Suprapubic skin (tissue), 4 donors: ENCODE data around the gene LRG1. TPM values are rescaled to one million over a fixed set of nuclear protein-coding genes. Genes with fewer than 3 reads are reported as not detected.

ENCODE experiments used
- DNase-seq, 2 donors: peaks; one replicate each; pipeline ENCODE4 v3.0.0-alpha.2; 2019; ENCODE audit warnings: low spot score in 2 of 2
- H3K27ac ChIP-seq: fragments of 200-600 bp; sonication (generic); one replicate; pipeline ENCODE4 v1.5.1; 2019
- H3K27me3 ChIP-seq: fragments of 200-600 bp; sonication (generic); one replicate; pipeline ENCODE4 v1.5.1; 2019
- H3K36me3 ChIP-seq: fragments of 200-600 bp; sonication (generic); one replicate; pipeline ENCODE4 v1.5.1; 2019
- H3K4me1 ChIP-seq: fragments of 200-600 bp; sonication (generic); one replicate; pipeline ENCODE4 v1.5.1; 2019
- H3K4me3 ChIP-seq: fragments of 200-600 bp; sonication (generic); one replicate; pipeline ENCODE4 v1.5.1; 2019; ENCODE audit warnings: mild to moderate bottlenecking
- H3K9me3 ChIP-seq: fragments of 200-600 bp; sonication (generic); one replicate; pipeline ENCODE4 v1.5.1; 2019
- CTCF ChIP-seq, 2 donors: fragments of 200-600 bp in 1 of 2; fragments of 450-650 bp in 1 of 2; sonication (generic) in 1 of 2; IDR thresholded peaks; one replicate each; pipeline ENCODE4 v1.5.1; 2016 to 2019; ENCODE audit warnings: antibody characterized with exemption in 2 of 2, mild to moderate bottlenecking in 1 of 2, moderate library complexity in 1 of 2
- EP300 ChIP-seq: sonication (generic); formaldehyde crosslinking; IDR thresholded peaks from one replicate; pipeline ENCODE4 v1.6.1; 2017; ENCODE audit warnings: antibody characterized with exemption
- POLR2A ChIP-seq, 2 donors: fragments of 450-650 bp; IDR thresholded peaks; one replicate each; pipeline ENCODE4 v1.6.1; 2017; ENCODE audit warnings: antibody characterized with exemption in 2 of 2, mild to moderate bottlenecking in 2 of 2, moderate library complexity in 2 of 2
- POLR2AphosphoS5 ChIP-seq, 3 donors: sonication (generic); formaldehyde crosslinking; IDR thresholded peaks; one replicate each; pipeline ENCODE4 v1.6.1; 2017; ENCODE audit warnings: antibody characterized with exemption in 3 of 3
- whole genome bisulfite sequencing: methylation state at CpG from one replicate; pipeline ENCODE4 v1.1.5; 2018; 5-methylcytosine and 5-hydroxymethylcytosine counted together
- total RNA-seq, 4 donors: library from RNA; depleted of rRNA; stranded (reverse); fragments of >200 nt; gene quantifications; one replicate each; pipeline ENCODE4 v1.1.0, GENCODE V29; 2016

The LRG1 gene
- total RNA-seq, 4 donors from 2014 or later = 4.5 to 8.0 (median 6.3) TPM

GRCh38 chr19:4577020-4577782, 37.4 kb upstream of the LRG1 start:
- TF ChIP-seq EP300 = no peak
- TF ChIP-seq CTCF (IDR thresholded peaks at IDR 0.05) = no peak
- no peak for TF ChIP-seq POLR2AphosphoS5 (IDR thresholded peaks at IDR 0.05)
- H3K27me3 ChIP-seq = peaks cover 72% of the 10 kb centered on the region
- no peak overlapping the region for H3K4me3 ChIP-seq
- no peak for DNase-seq
- H3K36me3 ChIP-seq = no peaks in the 10 kb centered on the region
- H3K9me3 ChIP-seq = no peaks in the 10 kb centered on the region
- H3K27ac ChIP-seq = no peak overlapping the region
- WGBS = 86% methylated on average over 5 of the region's 5 CpGs
- peaks cover 25% of the 10 kb centered on the region for H3K4me1 ChIP-seq

- no peaks in the 10 kb centered on the region for H3K36me3 ChIP-seq
- H3K4me3 ChIP-seq = no peak overlapping the region
- peaks cover 66% of the 10 kb centered on the region for H3K27me3 ChIP-seq
- H3K9me3 ChIP-seq = no peaks in the 10 kb centered on the region
- TF ChIP-seq CTCF (IDR thresholded peaks at IDR 0.05) (peak; percentile 12 to 72), POLR2A (IDR thresholded peaks at IDR 0.05) (no peak)
- WGBS = 47% methylated on average over 17 of the region's 17 CpGs
- peaks cover 24% of the 10 kb centered on the region for H3K4me1 ChIP-seq
- peak in 1 of 2 donors; percentile 78 for DNase-seq
- H3K27ac ChIP-seq = peak overlapping the region; percentile 48
Observed at GRCh38 chr19:4576016-4576933, 36.4 kb upstream of the LRG1 start.

- peak overlapping the region; percentile 52 for H3K27ac ChIP-seq
- TF ChIP-seq EP300 (no peak), POLR2AphosphoS5 (IDR thresholded peaks at IDR 0.05) (peak in 1 of 3 donors; percentile 40)
- 5% methylated on average over 11 of the region's 19 CpGs for WGBS
- peaks cover 16% of the 10 kb centered on the region for H3K4me1 ChIP-seq
- no peak for DNase-seq
- no peak overlapping the region for H3K4me3 ChIP-seq
- no peaks in the 10 kb centered on the region for H3K36me3 ChIP-seq
- H3K27me3 ChIP-seq = peaks cover 58% of the 10 kb centered on the region
- H3K9me3 ChIP-seq = no peaks in the 10 kb centered on the region
Observed at GRCh38 chr19:4575267-4576015, 35.6 kb upstream of the LRG1 start.

- TF ChIP-seq EP300 = no peak
- TF ChIP-seq POLR2A (IDR thresholded peaks at IDR 0.05) = no peak
- TF ChIP-seq CTCF (IDR thresholded peaks at IDR 0.05) = no peak
- TF ChIP-seq POLR2AphosphoS5 (IDR thresholded peaks at IDR 0.05) = no peak
- H3K27me3 ChIP-seq = peaks cover 40% of the 10 kb centered on the region
- no peaks in the 10 kb centered on the region for H3K9me3 ChIP-seq
- DNase-seq = no peak
- 78% methylated on average over 6 of the region's 6 CpGs for WGBS
- no peak overlapping the region for H3K27ac ChIP-seq
- H3K4me3 ChIP-seq = no peak overlapping the region
- peaks cover 13% of the 10 kb centered on the region for H3K4me1 ChIP-seq
- no peaks in the 10 kb centered on the region for H3K36me3 ChIP-seq
Observed at GRCh38 chr19:4573682-4574081, 33.8 kb upstream of the LRG1 start.

- H3K27me3 ChIP-seq = peaks cover 41% of the 10 kb centered on the region
- WGBS = 52% methylated on average over 9 of the region's 22 CpGs
- TF ChIP-seq EP300 (no peak), POLR2AphosphoS5 (IDR thresholded peaks at IDR 0.05) (no peak), CTCF (IDR thresholded peaks at IDR 0.05) (no peak), POLR2A (IDR thresholded peaks at IDR 0.05) (no peak)
- H3K27ac ChIP-seq = no peak overlapping the region
- no peak overlapping the region for H3K4me3 ChIP-seq
- no peak for DNase-seq
- peaks cover 13% of the 10 kb centered on the region for H3K4me1 ChIP-seq
- no peaks in the 10 kb centered on the region for H3K36me3 ChIP-seq
- no peaks in the 10 kb centered on the region for H3K9me3 ChIP-seq
Observed at GRCh38 chr19:4571305-4571917, 31.6 kb upstream of the LRG1 start.
